Fibroblast of pulmonary artery (primary cell): Measurements from ENCODE around the gene CCDC82.
A peak's percentile ranks its signal among the peaks of the same experiment; 100 is the strongest.

Experiments used
- DNase-seq: peaks from one replicate; pipeline ENCODE4 v3.0.0-alpha.2; 2010; ENCODE audit warnings: low read depth
- H3K4me3 ChIP-seq: replicated peaks from 2 replicates; pipeline ENCODE4 v1.5.1; 2011; ENCODE audit warnings: low read depth, mild to moderate bottlenecking, control low read depth, low read length, moderate library complexity
- CTCF ChIP-seq: IDR thresholded peaks from 2 replicates; pipeline ENCODE4 v1.5.1; 2011; ENCODE audit warnings: mild to moderate bottlenecking, control low read depth, low read length, inconsistent platforms; ENCODE audit errors: missing control alignments

Gene CCDC82

DNA sequence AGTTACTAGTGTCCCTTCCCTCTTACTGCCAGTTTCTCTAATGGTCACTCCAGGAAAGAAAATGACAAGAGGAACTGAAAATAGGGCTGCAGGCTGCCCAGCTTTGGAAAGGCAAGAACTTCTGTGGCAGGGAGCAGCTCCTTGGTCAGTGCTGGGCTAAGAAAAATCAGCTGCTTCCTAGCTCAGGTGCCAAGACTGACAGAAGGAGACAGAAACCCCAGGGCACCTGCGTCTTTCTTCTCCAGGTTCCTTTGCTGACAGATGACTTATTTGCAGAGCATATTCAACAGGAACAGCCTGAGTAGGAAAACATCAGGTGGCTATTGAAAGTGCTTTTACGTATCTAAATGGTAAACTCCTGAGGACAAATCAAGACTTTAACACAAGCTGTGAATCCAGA, 72.1 kb downstream of the CCDC82 start:
- no peak for TF ChIP-seq CTCF
- H3K4me3 ChIP-seq, result no peak overlapping the region
- DNase-seq, result no peak

DNA sequence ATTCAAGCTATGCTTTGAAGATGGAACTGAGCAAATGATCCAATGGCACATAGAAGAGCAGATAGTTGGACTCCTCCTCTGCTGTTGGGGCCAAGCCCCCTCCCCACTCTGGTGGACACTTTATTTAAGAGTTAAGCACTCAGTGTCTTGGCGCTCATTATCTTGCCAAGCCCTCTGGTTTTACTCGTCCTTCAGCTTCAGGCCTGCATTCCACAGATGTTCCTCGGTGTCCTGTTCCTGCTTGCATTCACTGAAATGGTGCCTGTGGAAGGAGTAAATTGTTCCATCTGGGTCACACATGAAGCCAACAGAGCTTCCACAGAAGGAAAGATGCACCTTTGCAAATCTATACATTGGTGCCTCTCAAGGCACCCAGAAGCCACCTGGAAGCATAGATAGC, 72.8 kb downstream of the CCDC82 start:
- no peak overlapping the region for H3K4me3 ChIP-seq
- TF ChIP-seq CTCF, result no peak
- no peak for DNase-seq

DNA sequence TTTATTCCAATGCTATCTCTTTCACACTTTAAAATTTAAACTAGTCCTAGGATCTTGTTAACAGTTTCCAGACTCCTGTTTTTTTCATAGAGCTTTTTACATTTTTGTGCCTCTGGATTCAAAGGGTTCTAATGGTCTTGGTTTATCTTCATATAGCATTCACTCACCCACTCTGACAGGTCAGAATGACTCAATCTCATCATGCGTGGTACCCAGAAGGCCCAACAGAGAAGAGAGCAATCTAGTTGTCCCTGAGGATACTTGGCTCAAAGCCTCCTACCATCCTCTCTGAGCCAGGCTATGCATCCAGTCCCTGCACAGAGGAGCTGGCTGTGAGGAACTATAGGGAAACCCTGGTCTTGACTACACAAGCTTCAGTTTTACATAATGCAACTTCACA, 74.2 kb downstream of the CCDC82 start:
- TF ChIP-seq CTCF, result no peak
- no peak for DNase-seq
- H3K4me3 ChIP-seq, result no peak overlapping the region

DNA sequence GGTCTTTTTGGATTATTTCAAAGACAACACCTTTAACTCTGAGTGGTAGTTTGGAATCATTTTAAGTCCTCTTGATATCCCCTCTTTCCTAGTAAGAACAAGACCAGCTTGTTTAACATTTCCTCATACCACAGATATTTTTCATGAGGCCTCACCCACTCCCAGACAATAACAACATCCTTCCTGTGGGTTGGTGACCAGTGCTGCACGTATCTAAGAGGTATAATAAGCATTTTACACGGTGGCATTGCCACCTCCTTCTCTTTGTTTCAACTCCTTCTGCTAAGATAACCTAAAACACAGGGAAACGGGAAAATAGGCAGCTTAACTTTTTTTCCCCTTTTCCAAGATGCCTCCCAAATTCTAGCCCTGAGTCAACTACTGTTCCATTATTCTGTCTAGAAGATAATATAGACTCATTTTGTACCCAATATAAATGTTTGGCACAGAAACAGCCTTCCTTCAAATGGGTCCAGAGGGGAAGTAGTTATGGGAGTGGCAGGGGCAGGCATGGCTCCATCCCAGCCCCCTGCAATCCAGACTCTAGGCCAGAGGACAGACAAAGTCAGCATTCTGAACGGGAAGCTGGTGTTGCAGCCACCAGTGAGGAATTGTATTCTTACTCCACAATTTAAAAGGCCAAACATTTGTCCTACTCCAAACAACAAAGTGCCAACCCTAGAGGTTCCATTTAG, 75.2 kb downstream of the CCDC82 start:
- H3K4me3 ChIP-seq, result no peak overlapping the region
- TF ChIP-seq CTCF, result no peak
- DNase-seq, result peak; percentile 75

GRCh38 chr11:96313163-96313562, 76.5 kb downstream of the CCDC82 start:
- no peak for TF ChIP-seq CTCF
- DNase-seq, result no peak
- no peak overlapping the region for H3K4me3 ChIP-seq

DNA sequence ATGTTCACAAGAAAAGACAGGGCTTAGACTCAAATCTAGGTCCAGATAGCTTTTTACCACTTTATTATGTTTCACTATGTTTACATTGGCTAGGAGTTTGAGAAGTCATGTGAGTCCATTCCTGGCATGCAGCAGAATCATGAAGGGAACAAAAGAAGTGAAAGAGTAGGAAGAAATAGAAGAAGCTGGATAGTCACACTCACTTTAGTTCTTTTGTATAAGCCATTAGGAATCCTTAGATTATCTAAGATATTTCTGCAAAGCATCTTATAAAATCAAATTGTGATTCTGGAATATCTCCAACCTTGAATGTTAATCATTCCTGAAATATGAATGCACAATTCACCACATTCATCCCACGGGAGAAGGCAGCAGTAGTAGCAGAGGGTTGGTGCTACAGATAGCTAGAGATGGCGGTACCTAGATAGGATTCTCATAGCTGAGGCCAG, 78.6 kb downstream of the CCDC82 start:
- DNase-seq, result peak; percentile 81
- no peak for TF ChIP-seq CTCF
- no peak overlapping the region for H3K4me3 ChIP-seq

GRCh38 chr11:96310236-96310635, 79.5 kb downstream of the CCDC82 start:
- H3K4me3 ChIP-seq, result no peak overlapping the region
- no peak for DNase-seq
- TF ChIP-seq CTCF, result no peak
